GM13976 (cell line): Measurements from ENCODE around the gene DNAH1.

Source experiments
- DNase-seq: peaks from one replicate; pipeline ENCODE4 v3.0.0; 2012; ENCODE audit warnings: low spot score
- in situ Hi-C: fragments of 300-500 bp; cut with MboI; formaldehyde crosslinking; loops from one replicate; pipeline ENCODE4 v1.12.0; 2022; ENCODE audit warnings: low sequenced_read_pairs, mixed read lengths, inconsistent platforms; ENCODE audit not compliant: unreplicated experiment
- TF ChIP-seq, protein P1 (sequence below): IDR thresholded peaks from 2 replicates; pipeline ENCODE4 v1.5.1; 2012; ENCODE audit warnings: borderline replicate concordance, mild to moderate bottlenecking; ENCODE audit not compliant: insufficient read depth; ENCODE audit errors: extremely low read depth, missing control alignments, control extremely low read depth

Gene DNAH1

DNA sequence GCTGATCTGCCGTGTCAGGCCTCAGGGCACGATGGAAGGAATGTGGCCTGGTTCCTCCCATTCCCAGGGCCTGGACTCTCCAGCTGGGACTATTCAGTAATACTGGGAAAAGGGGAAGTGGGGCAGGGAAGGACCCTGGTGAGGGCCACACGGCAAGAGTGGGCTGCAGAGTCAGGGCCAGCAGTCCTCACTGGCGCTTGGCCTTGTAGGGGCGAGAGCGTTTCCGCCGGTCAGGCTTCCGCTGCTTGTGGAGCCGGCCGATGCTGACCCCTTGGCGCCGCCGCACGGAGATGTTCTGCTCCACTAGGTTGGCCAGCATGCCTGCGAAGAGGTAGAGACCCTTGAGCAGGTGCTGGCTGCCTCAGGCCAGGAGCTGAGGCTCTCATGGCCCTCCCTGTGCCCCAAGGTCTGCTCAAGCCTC is 86.0 kb downstream of the DNAH1 start:
- in situ Hi-C loops: no loop called here
- TF ChIP-seq, protein P1, sequence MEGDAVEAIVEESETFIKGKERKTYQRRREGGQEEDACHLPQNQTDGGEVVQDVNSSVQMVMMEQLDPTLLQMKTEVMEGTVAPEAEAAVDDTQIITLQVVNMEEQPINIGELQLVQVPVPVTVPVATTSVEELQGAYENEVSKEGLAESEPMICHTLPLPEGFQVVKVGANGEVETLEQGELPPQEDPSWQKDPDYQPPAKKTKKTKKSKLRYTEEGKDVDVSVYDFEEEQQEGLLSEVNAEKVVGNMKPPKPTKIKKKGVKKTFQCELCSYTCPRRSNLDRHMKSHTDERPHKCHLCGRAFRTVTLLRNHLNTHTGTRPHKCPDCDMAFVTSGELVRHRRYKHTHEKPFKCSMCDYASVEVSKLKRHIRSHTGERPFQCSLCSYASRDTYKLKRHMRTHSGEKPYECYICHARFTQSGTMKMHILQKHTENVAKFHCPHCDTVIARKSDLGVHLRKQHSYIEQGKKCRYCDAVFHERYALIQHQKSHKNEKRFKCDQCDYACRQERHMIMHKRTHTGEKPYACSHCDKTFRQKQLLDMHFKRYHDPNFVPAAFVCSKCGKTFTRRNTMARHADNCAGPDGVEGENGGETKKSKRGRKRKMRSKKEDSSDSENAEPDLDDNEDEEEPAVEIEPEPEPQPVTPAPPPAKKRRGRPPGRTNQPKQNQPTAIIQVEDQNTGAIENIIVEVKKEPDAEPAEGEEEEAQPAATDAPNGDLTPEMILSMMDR: no peak
- DNase-seq: no peak

DNA sequence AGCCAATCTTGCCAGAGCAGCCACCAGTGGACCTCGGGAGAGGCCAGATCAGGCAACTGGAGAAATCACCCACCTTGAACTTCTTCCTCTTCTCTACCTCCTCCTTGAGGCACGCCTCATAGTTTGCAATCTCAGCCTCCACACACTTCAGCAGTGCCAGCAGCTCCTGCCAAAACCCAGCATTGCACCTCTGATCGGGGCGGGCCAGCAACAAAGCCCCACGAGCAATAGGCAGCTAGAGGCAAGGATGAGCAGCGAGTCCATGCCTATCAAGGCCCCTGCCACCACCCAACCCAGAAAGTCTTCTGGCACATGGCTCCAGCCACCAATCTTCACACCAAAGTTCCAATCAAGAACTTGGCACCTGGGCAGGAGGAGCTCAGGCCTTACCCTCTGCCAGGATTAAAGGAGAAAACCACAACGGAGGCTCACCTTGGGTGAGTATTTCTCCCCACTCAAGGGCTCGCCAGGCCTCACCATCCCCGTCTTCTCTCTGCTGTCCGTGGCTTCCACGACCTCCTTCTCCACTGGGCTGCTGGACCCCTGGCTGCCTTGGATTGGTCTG is 86.7 kb downstream of the DNAH1 start:
- TF ChIP-seq, protein P1: no peak

DNA sequence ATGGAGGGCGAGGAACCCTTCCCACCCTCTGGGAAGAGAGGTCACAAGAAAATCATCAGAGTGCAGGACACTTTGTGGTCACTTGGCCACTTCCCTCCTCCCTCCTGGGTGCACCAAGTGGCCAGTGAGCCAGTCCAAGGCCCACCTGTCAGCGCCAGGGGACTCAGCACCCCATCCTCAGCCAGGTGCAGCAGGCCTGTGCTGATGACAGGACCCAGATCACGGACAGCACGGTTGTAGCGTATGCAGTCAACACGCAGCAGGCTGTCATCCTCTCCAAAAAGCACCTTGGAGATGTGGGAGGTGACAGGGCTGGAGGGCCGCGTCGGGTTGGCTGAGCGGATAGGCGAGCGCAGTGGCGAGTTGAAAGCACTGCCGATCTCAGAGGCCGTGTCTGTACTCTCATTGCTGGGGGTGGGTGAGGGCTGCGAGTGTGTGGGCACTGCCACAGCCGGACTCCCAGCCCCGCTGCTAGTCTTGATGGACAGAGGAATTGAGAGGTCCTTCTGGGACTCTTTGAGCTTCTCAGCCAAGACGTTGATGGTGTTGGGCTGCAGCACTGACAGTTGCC is 87.2 kb downstream of the DNAH1 start:
- in situ Hi-C loops: no loop called here
- no peak for DNase-seq
- TF ChIP-seq, protein P1: no peak

More for the DNA sequence above, 86.7 kb downstream of the DNAH1 start:
- DNase-seq: no peak
- in situ Hi-C loops: no loop called here

DNA sequence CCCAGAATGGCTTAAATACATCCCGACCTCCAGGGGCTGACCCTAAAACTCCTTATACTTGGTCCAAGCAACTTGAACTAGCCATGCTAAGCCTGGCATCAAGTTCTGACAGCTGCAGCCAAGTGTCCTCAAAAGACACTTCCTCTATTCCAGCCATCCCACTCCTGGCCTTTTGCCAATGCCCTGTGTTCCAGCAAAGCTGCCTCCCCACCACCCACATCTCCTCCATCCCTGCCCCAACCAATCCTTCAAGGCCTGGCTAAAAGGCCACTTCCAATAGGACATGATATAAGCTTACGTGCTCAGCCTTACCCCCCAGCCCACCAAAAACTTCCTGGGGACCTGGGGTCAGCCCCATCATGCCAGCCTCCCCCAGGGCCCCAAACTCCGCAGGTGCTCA is 87.8 kb downstream of the DNAH1 start:
- no peak for DNase-seq
- TF ChIP-seq, protein P1: no peak

DNA sequence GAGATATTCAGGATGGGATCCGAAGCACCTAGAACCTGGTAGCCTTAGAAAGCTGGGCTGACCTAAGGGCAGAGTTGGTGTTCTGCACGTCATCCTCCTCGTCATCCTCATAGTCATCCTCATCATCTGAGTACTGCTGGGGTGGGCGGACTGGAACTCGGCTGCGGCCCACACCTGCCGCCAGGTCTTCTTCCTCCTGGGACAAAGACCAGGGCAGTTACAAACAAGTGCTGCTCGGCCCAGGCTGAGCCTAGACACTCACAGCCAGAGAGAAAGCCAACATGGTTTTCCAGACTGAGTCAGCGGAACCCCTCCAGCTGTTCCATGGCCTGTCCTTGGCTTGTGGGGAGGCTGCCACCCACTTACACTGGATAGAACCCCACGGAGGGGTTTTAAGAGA is 88.3 kb downstream of the DNAH1 start:
- in situ Hi-C loops: no loop called here
- DNase-seq: no peak
- TF ChIP-seq, protein P1: no peak

More for the DNA sequence above, 87.8 kb downstream of the DNAH1 start:
- in situ Hi-C loops: no loop called here

DNA sequence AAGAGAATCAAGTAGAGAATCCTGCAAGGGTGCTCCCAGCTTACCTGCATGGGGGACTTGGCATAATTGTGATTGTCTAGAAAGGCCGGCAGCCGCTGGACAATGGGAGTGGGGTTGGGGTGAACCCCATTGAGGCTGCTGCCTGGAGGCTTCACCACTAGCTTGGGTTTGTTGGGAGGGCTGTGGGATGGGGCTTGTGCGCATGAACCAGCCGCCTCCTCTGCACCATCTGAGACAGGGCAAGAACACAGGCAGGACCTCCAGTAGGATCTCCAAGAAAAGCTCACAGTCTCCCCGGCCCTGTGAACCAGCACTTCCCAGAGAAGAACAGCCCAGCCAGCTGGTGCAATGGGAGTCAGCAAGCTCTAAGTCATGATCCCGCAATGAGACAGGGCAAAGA is 88.9 kb downstream of the DNAH1 start:
- DNase-seq: no peak
- TF ChIP-seq, protein P1: no peak
- in situ Hi-C loops: no loop called here
